ENCODE data around the gene FARP1.
"Not testable (repeated sequence)": the region's sequence is repeated elsewhere in the genome, so short reads cannot be mapped to it uniquely, and the experiment has no call there.

FARP1 gene

DNA sequence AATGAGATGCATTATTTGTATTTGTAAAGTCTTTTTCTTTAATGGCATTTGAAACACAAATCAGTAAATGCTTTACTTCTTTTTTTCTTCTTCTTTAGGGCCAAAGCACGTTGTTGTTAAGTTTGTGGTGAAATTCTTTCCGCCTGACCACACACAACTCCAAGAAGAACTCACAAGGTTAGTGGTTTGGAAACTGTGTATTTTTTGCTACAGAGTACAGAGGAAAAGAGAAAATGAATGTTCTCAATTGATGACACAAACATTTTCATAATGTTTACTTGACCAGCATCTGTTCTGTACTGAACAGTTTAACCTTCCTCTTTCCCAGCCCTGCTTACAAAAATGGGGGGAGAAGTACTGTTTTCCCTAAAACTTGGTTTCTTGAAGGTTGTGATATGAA is 225.1 kb downstream of the FARP1 start:
- DNase-seq, result no peak
- Histone ChIP-seq H3K4me3 (ENCODE audit: low read depth, low read length) (no peak overlapping the region), H3K9me3 (ENCODE audit: severe bottlenecking) (no peaks in the 10 kb centered on the region), H3K27me3 (ENCODE audit: insufficient read depth, low read depth, severe bottlenecking) (no peaks in the 10 kb centered on the region), H3K36me3 (peaks cover 33% of the 10 kb centered on the region), H3K27ac (no peak overlapping the region)
- TF ChIP-seq, protein P1, sequence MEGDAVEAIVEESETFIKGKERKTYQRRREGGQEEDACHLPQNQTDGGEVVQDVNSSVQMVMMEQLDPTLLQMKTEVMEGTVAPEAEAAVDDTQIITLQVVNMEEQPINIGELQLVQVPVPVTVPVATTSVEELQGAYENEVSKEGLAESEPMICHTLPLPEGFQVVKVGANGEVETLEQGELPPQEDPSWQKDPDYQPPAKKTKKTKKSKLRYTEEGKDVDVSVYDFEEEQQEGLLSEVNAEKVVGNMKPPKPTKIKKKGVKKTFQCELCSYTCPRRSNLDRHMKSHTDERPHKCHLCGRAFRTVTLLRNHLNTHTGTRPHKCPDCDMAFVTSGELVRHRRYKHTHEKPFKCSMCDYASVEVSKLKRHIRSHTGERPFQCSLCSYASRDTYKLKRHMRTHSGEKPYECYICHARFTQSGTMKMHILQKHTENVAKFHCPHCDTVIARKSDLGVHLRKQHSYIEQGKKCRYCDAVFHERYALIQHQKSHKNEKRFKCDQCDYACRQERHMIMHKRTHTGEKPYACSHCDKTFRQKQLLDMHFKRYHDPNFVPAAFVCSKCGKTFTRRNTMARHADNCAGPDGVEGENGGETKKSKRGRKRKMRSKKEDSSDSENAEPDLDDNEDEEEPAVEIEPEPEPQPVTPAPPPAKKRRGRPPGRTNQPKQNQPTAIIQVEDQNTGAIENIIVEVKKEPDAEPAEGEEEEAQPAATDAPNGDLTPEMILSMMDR (IDR thresholded peaks at IDR 0.05; ENCODE audit: low read depth, low read length), result no peak

DNA sequence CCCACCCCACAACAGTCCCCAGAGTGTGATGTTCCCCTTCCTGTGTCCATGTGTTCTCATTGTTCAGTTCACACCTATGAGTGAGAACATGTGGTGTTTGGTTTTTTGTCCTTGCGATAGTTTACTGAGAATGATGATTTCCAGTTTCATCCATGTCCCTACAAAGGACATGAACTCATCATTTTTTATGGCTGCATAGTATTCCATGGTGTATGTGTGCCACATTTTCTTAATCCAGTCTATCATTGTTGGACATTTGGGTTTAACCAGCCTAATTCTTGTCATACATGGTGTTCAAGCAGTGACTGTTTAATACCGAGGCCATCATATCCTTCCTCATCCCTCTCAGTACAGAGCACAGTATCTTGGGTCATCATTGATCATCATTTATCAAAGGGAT is 226.6 kb downstream of the FARP1 start:
- DNase-seq; H3K4me3 ChIP-seq (ENCODE audit: low read depth, low read length); H3K9me3 ChIP-seq (ENCODE audit: severe bottlenecking); H3K27ac ChIP-seq; H3K27me3 ChIP-seq (ENCODE audit: insufficient read depth, low read depth, severe bottlenecking): not testable (repeated sequence)
- H3K36me3 ChIP-seq, result peaks cover 46% of the 10 kb centered on the region

DNA sequence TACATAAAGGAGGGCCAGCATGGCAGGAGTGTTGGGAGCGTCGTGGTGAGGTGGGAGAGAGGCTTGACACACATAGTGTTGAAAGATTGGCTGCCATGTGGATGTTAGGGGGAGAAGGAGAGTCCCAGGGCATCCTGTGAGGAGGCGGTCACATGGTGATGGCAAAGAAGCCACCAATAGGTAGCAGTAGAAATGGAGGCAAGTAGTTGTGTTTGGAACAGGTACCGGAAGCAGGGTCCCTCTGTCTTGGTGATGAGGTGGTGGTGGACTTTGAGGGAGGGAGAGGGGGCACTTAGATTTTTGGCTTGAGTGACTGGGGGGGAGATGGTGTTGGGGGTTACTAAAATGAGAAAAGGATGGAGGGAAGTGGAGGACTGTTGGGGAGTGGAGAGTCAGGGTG is 227.4 kb downstream of the FARP1 start:
- no peak overlapping the region for H3K27ac ChIP-seq

DNA sequence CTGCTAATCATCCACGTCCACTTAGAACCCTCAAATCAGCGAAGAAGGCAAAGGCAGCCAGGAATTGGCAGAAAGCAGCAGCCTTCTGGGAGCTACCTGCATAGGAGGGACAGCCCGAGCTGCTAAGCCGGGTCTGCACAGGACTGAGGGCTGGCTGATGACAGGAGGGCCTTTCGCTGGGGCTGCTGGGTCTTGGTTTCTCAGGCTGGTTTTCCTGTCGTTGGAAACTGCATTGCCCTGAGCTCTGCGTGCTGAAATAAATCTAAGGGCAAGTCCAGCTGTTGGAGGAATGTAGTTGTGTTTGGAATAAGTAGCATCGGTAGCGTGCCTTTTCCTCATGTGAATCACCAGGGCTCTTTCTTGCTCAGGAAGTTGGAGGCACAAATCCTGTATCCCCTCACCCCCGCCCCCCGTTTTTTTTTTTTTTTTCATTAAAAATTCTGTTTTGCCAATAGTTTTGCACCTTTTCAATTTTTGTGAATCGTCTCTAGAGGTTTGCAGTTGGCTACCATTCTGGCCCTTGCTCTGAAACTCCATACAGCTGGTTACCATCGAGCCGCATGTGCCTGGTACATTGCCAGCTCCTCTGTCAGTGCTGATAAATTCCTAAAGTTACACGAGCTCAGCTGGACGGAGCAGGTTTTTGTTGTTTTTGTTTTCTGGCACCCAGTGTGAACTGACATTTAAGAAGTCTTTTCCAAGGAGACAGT is 228.1 kb downstream of the FARP1 start:
- Histone ChIP-seq H3K9me3 (ENCODE audit: severe bottlenecking) (no peaks in the 10 kb centered on the region), H3K27ac (no peak overlapping the region), H3K36me3 (peaks cover 55% of the 10 kb centered on the region), H3K27me3 (ENCODE audit: insufficient read depth, low read depth, severe bottlenecking) (no peaks in the 10 kb centered on the region), H3K4me3 (ENCODE audit: low read depth, low read length) (no peak overlapping the region)
- TF ChIP-seq, protein P1 (IDR thresholded peaks at IDR 0.05; ENCODE audit: low read depth, low read length), result no peak
- DNase-seq, result no peak

More for the DNA sequence above, 227.4 kb downstream of the FARP1 start:
- peaks cover 48% of the 10 kb centered on the region for H3K36me3 ChIP-seq
- H3K27me3 ChIP-seq (ENCODE audit: insufficient read depth, low read depth, severe bottlenecking), result no peaks in the 10 kb centered on the region
- H3K9me3 ChIP-seq (ENCODE audit: severe bottlenecking), result no peaks in the 10 kb centered on the region
- TF ChIP-seq, protein P1 (IDR thresholded peaks at IDR 0.05; ENCODE audit: low read depth, low read length), result no peak
- no peak for DNase-seq
- H3K4me3 ChIP-seq (ENCODE audit: low read depth, low read length), result no peak overlapping the region

DNA sequence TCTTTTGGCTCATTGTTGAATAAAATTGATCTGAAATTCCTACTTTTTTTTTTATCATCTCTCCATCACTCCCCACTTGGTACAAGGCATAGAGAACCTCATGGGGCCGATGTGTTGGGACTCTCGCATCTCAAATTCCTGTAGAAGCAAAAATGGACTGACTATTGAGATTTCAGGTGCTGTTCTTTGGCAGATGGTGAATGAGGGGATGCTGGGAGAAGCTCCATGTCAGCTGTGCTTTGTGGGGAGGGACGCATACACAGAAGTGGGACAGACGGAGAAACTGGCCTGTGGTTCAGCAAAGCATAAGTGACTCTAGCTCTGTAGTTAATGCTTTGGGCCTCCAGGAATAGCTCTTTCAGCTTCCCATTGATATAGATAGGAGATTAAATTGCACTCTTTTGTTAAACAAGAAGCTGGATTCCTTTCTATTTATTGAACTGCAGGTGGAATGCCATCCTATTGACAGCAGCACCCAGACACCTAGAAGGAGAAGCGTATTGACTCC is 228.7 kb downstream of the FARP1 start:
- TF ChIP-seq, protein P1 (IDR thresholded peaks at IDR 0.05; ENCODE audit: low read depth, low read length), result no peak
- Histone ChIP-seq H3K9me3 (ENCODE audit: severe bottlenecking) (no peaks in the 10 kb centered on the region), H3K36me3 (peaks cover 59% of the 10 kb centered on the region), H3K4me3 (ENCODE audit: low read depth, low read length) (no peak overlapping the region), H3K27me3 (ENCODE audit: insufficient read depth, low read depth, severe bottlenecking) (no peaks in the 10 kb centered on the region), H3K27ac (no peak overlapping the region)
- DNase-seq, result no peak

DNA sequence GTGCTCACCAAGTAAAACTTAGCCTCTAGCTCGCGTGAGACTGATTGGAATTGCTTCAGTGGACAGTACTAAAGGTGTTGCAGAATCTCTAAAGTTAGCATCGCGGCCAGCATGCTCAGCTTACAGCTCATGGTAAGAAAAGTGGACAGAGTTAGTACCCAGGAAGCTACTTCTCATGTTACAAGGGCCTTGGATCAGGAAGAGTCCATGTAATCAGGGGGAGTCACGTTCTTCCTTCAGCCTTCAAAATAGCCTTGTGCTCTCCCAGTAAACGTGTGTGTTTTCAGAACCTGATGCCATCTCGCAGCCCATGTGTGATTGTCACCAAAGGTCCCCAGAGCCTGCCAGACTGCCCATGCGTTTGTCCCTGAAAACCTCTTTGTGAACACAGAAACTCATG is 230.0 kb downstream of the FARP1 start:
- Histone ChIP-seq H3K36me3 (peaks cover 62% of the 10 kb centered on the region), H3K27ac (no peak overlapping the region), H3K9me3 (ENCODE audit: severe bottlenecking) (no peaks in the 10 kb centered on the region), H3K27me3 (ENCODE audit: insufficient read depth, low read depth, severe bottlenecking) (no peaks in the 10 kb centered on the region), H3K4me3 (ENCODE audit: low read depth, low read length) (no peak overlapping the region)
- TF ChIP-seq, protein P1 (IDR thresholded peaks at IDR 0.05; ENCODE audit: low read depth, low read length), result no peak
- no peak for DNase-seq
